ENCODE data around the gene SPATA32.

GRCh38 chr17:45290269-45290765, 28.4 kb upstream of the SPATA32 start:
- TF ChIP-seq EZH2 (IDR thresholded peaks at IDR 0.05; ENCODE audit: borderline replicate concordance, low read depth, low read length, severe bottlenecking) = no peak
- no peak for TF ChIP-seq CTCF (IDR thresholded peaks at IDR 0.05; ENCODE audit: borderline replicate concordance, extremely low read depth, low read length, poor library complexity, severe bottlenecking)

All from DND-41 (cell line).